ENCODE data around the gene TNS3. TPM values are rescaled to one million over a fixed set of nuclear protein-coding genes. Genes with fewer than 3 reads are reported as not detected.

Gene TNS3
- total RNA-seq, 2 donors from 2014 or later = 0.50 TPM; not detected in 1

DNA sequence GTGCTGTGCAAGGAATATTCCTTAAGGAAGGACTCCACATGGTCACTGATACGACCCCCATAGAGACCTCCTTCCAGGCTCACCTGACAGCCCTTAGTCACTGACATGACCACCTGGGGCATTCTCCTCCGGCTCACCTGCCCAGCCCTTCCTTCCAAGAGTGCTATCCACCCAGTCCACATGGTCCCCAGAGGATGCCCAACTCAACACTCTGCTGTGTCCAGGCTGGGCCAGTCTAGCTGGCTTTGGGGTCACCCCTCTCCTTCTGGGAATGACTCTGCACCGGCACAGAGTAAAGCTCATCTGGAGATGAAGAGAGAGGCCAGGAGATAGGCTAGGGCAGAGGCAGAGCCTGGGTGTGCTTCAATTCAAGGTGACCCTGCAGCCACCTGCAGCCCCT is 300.8 kb downstream of the TNS3 start:
- ATAC-seq = no peak
- H3K9me3 Mint-ChIP-seq = no peaks in the 10 kb centered on the region
- no peak overlapping the region for H3K27ac Mint-ChIP-seq
- DNase-seq (ENCODE audit: low spot score) = no peak
- no peaks in the 10 kb centered on the region for H3K27me3 Mint-ChIP-seq
- no peak overlapping the region for H3K4me3 Mint-ChIP-seq
- H3K4me1 Mint-ChIP-seq (ENCODE audit: low read depth in 2 of 2) = no peaks in the 10 kb centered on the region
- H3K36me3 Mint-ChIP-seq = no peaks in the 10 kb centered on the region

DNA sequence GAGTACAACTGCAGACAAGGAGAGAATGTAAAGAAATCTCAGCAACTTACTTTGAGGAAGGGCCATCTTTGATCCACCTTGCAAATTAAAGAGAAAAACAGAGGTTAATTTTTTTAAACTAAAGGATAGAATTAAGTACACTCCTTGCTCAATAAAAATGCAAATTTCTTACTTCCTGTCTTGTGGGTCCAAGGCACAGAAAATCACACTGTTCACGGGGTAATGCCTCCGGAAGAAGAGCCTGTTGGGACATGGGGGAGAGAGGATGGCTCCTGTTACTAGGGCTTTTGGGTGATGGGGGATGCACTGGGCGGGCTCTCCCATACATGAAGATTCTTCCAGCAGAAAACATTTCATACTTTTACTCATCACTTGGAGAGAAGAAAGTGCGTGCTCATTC is 301.8 kb downstream of the TNS3 start:
- H3K27me3 Mint-ChIP-seq = no peaks in the 10 kb centered on the region
- H3K4me3 Mint-ChIP-seq = no peak overlapping the region
- no peaks in the 10 kb centered on the region for H3K9me3 Mint-ChIP-seq
- ATAC-seq (no peak), DNase-seq (ENCODE audit: low spot score) (no peak)
- H3K27ac Mint-ChIP-seq = no peak overlapping the region
- no peaks in the 10 kb centered on the region for H3K4me1 Mint-ChIP-seq (ENCODE audit: low read depth in 2 of 2)
- no peaks in the 10 kb centered on the region for H3K36me3 Mint-ChIP-seq

DNA sequence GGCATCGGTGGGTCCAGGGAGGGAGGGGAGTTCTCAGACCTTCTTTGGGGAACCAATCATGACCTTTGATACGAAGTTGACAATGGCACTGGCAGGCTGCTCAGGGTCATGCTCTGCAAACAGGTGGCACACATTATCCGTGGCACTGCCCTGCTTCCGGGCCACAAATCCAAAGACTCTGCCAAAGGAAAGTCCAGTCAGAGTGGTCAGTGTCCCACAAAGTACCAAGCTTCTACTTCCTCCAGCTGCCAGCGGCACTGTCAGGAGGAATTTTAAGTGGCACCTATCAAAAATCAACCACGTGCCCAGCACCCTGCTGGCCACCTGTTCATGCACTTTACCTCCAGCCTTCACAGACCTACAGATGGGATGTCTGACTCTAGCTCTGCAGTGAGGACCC is 303.9 kb downstream of the TNS3 start:
- Mint-ChIP-seq H3K4me1 (ENCODE audit: low read depth in 2 of 2) (no peaks in the 10 kb centered on the region), H3K36me3 (no peaks in the 10 kb centered on the region), H3K27me3 (no peaks in the 10 kb centered on the region), H3K27ac (no peak overlapping the region), H3K9me3 (no peaks in the 10 kb centered on the region), H3K4me3 (no peak overlapping the region)
- ATAC-seq = no peak
- no peak for DNase-seq (ENCODE audit: low spot score)

DNA sequence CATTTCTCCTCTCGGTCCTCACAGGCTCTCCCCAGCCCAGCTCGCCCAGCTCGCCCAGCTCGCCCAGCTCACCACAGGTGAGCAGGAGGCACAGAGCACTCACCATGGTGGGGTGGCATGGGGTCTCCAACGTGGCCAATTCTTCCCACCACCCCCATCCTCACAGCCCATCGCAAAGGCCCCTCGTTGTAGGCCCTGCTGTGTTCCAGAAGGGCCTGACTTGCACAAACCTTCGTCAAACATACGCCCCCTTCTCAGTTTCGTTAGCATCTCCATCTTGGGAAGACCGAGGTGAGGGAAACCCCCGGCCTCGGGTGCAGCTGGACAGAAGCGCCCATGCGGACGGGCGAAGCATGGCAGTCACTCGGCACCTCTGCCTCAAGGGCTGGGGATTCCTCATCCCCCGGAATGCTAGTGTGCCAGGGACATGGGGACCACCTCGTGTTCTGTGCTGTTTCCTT is 304.6 kb downstream of the TNS3 start:
- H3K27ac Mint-ChIP-seq = no peak overlapping the region
- no peaks in the 10 kb centered on the region for H3K9me3 Mint-ChIP-seq
- DNase-seq (ENCODE audit: low spot score) (no peak), ATAC-seq (no peak)
- H3K36me3 Mint-ChIP-seq = no peaks in the 10 kb centered on the region
- H3K4me1 Mint-ChIP-seq (ENCODE audit: low read depth in 2 of 2) = no peaks in the 10 kb centered on the region
- H3K27me3 Mint-ChIP-seq = no peaks in the 10 kb centered on the region
- no peak overlapping the region for H3K4me3 Mint-ChIP-seq

DNA sequence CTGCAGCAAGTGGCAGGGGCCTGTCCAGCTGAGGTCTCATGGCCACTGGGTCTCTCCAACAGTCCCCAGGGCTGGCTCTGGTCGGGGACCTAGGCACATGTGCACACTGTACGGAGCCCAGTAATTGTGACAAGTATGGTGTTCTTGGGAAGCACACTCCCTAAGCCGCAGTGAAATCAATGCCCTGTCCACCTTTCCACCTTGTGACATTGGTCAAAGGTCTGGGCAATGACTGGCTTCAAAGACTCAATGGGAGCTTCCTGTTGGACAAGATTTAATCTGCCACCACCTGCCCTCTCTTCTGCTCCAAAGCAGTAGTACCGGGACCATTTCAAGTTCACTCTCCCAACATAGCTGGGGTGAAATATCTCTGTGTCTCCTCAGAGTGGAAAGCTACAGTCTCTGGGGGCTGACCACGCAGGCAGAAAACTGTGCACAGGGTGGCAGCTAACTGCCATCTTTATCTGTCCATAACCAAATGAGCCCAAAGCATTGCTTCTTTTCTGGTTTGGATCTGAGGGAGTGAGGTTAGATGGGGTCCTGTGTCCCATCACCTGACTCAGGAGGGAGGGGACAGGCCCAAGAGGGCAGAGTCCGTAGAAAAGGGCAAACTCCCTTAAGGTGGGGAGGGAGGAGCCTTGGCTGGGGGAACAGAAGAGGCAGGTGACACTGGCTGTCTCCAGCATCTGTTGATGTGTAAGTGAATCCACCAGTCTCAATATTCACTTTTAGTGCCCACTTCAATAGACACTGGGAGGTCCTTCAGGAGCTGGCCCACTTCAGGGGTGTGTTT is 307.7 kb downstream of the TNS3 start:
- no peak overlapping the region for H3K4me3 Mint-ChIP-seq
- peak in 1 of 2 donors; percentile 37 for ATAC-seq
- H3K9me3 Mint-ChIP-seq = no peaks in the 10 kb centered on the region
- no peak for DNase-seq (ENCODE audit: low spot score)
- H3K36me3 Mint-ChIP-seq = no peaks in the 10 kb centered on the region
- no peak overlapping the region for H3K27ac Mint-ChIP-seq
- H3K4me1 Mint-ChIP-seq (ENCODE audit: low read depth in 2 of 2) = no peaks in the 10 kb centered on the region
- peaks cover 0 to 9% of the 10 kb centered on the region in 2 donors for H3K27me3 Mint-ChIP-seq

DNA sequence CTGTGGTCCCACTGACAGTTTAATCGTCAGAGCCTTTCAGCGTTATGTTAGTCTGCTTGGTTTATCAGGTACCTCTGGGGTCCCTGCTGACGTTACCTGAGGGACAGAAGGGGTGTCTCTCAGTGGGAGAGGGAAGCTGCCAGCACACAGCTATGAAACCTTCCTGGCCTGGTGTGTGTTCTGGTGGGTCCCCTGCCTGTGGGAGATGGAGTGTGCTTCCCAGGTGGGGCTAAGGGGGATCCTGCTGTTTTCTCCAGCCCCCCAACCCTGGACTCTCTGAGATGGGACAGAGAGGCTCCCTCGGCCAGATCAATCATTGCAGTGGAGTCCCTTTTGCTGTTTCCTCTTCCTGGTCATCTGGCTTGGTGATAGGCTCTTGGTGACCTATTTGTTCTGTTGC is 308.8 kb downstream of the TNS3 start:
- no peak for DNase-seq (ENCODE audit: low spot score)
- H3K4me3 Mint-ChIP-seq = no peak overlapping the region
- no peak for ATAC-seq
- no peaks in the 10 kb centered on the region for H3K36me3 Mint-ChIP-seq
- no peaks in the 10 kb centered on the region for H3K4me1 Mint-ChIP-seq (ENCODE audit: low read depth in 2 of 2)
- H3K27ac Mint-ChIP-seq = no peak overlapping the region
- H3K27me3 Mint-ChIP-seq = peaks cover 0 to 9% of the 10 kb centered on the region in 2 donors
- no peaks in the 10 kb centered on the region for H3K9me3 Mint-ChIP-seq

DNA sequence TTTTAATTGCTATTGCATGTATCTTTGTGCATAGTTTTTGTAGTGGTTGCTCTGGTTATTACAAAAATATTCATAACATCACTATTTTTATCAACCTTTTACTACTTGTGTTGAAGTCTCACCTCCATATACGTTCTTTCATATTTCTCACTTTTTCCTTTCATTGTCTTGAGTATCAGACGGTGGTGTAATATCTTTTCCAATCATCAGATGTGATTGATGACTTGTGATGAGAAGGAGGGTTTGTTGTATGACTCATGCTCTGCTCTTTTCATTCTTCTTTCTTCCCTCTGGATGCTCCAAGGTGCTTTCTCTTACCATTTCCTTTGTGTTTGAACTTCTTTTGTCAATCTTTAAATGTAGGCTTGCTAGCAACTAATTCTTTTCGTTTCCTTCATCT is 310.2 kb downstream of the TNS3 start:
- peaks cover 0 to 9% of the 10 kb centered on the region in 2 donors for H3K27me3 Mint-ChIP-seq
- DNase-seq (ENCODE audit: low spot score) (no peak), ATAC-seq (no peak)
- H3K4me3 Mint-ChIP-seq = no peak overlapping the region
- no peaks in the 10 kb centered on the region for H3K4me1 Mint-ChIP-seq (ENCODE audit: low read depth in 2 of 2)
- H3K36me3 Mint-ChIP-seq = no peaks in the 10 kb centered on the region
- no peaks in the 10 kb centered on the region for H3K9me3 Mint-ChIP-seq
- no peak overlapping the region for H3K27ac Mint-ChIP-seq

DNA sequence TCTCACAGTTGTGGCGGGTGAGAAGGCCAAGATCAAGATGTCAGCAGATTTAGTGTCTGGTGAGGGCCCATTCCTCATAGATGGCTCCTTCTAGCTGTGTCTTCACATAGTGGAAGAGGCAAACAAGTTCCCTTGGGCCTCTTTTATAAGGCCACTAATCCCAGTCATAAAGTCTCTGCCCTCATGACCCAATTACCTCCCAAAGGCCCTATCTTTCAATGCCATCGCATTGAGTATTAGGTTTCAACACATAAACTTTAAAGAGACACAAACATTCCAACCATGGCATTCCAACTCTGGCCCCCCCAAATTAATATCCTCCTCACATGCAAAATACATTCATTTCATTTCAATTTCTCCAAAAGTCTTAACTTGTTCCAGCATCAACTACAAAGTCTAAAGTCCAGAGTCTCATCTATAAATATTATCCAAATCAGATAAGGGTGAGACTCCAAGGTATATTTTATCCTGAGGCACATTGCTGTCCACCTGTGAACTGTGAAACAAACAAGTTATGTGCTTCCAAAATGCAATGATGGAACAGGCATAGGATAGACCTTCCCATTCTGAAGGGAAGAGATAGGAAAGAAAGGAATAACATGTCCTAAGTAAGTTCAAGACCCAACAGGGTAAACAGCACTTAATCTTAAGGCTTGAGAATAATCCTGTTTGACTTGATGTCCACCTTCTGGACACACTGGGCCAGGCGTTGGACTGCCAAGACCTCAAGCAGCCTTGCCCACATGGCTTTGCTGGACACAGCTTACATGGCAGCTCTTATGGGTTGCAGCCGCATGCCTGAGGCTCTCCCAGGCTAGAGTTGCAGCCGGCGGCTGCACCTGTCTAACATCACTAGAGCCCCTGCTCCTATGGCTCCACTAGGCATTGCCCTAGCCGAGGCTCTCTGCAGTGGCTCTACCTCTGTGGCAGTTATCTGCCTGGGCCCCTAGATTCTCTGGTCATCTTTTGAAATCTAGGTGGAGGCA is 312.8 kb downstream of the TNS3 start:
- Mint-ChIP-seq H3K4me1 (ENCODE audit: low read depth in 2 of 2) (no peaks in the 10 kb centered on the region), H3K27ac (no peak overlapping the region), H3K36me3 (no peaks in the 10 kb centered on the region), H3K4me3 (no peak overlapping the region), H3K27me3 (peaks cover 0 to 15% of the 10 kb centered on the region in 2 donors), H3K9me3 (no peaks in the 10 kb centered on the region)
- no peak for ATAC-seq
- DNase-seq (ENCODE audit: low spot score) = no peak

DNA sequence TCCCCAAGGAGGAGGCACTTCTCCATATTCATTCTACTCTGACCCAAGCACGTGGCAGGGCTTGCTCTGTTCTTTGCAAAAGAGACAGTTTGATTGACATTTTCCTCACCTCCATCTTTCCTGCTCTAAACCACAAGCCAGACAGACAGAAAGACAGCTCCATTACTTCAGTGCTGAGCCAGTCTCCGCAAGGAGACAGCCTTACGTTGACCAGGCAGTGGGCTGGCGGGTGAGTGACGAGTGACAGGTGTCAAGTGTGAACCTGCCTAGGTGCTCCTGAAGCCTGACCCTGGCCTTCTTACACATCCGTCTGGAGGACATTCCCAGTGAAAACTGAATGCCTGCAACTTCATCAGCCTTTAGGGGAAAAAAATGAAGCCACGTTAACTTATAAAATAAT is 314.6 kb downstream of the TNS3 start:
- H3K36me3 Mint-ChIP-seq = no peaks in the 10 kb centered on the region
- H3K27ac Mint-ChIP-seq = no peak overlapping the region
- no peak for DNase-seq (ENCODE audit: low spot score)
- H3K9me3 Mint-ChIP-seq = no peaks in the 10 kb centered on the region
- ATAC-seq = peak in 1 of 2 donors; percentile 17
- no peak overlapping the region for H3K4me3 Mint-ChIP-seq
- H3K4me1 Mint-ChIP-seq (ENCODE audit: low read depth in 2 of 2) = no peaks in the 10 kb centered on the region
- H3K27me3 Mint-ChIP-seq = peaks cover 0 to 15% of the 10 kb centered on the region in 2 donors

DNA sequence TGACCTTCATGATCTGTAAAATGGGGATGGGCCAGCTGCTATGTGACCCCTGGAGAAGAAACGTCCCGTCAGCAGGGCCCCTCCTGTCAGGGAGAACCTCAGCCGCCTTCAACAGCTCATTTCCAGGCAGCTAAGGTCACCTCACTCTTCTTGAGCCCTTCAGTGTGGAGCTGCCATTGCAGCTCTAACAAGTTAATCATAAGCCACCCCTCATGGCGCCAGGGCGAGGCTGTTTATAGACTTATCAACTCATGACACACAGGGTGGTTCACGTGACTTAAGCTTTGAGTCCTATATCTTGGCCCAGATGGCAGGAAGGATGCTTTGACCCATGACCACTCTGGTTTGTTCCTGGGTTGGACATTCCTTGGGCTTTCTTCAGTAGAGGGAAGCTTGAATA is 315.1 kb downstream of the TNS3 start:
- DNase-seq (ENCODE audit: low spot score) (no peak), ATAC-seq (no peak)
- no peaks in the 10 kb centered on the region for H3K4me1 Mint-ChIP-seq (ENCODE audit: low read depth in 2 of 2)
- peaks cover 0 to 10% of the 10 kb centered on the region in 2 donors for H3K27me3 Mint-ChIP-seq
- no peak overlapping the region for H3K27ac Mint-ChIP-seq
- no peak overlapping the region for H3K4me3 Mint-ChIP-seq
- no peaks in the 10 kb centered on the region for H3K9me3 Mint-ChIP-seq
- H3K36me3 Mint-ChIP-seq = no peaks in the 10 kb centered on the region

DNA sequence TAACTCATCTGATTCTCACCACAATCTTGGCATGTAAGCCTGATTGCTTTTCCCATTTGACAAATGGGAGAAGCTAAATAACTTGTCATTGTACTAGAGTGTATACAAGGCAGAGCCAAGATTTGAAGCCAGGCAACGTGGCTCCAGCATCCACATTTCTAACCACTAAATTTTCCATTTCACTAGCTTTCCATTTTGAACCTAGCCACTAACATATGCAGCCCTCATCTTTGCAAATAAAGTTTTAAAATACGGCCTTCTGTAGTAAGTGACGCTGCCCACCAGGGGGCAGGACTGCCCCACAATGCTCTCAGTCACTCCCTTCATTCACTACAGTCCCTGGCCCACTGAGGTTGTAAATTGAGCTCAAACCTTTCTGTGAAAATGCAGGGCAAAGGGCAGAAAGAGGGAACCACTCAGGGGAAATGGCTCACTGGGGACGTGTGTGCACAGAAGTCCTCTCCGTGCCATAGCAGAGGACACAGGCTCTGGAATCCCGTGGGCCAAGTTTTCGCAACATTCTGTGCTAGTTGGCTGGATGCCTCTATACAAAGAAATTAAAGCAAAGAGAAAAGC is 315.7 kb downstream of the TNS3 start:
- peak in 1 of 2 donors; percentile 62 for ATAC-seq

DNA sequence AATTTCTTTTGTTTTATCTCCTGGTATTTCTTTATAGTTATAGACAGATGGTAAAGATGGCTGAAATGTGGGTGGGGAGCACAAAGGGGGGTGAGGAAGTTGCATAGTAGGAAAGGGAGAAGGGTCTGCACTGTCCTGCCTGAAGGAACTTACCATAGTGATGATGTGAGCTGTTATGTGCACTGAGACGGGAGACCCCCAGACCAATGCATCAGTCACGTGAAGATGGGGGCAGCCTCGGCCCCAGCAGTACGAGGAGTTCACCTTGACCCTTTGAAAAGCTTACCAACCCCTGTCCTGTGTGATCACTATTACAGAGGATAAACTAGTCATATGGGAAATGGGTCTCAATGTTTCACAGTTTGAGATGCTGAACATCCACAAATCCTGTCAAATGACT is 316.3 kb downstream of the TNS3 start:
- Mint-ChIP-seq H3K27me3 (peaks cover 0 to 7% of the 10 kb centered on the region in 2 donors), H3K4me3 (no peak overlapping the region), H3K4me1 (ENCODE audit: low read depth in 2 of 2) (no peaks in the 10 kb centered on the region), H3K27ac (no peak overlapping the region), H3K9me3 (no peaks in the 10 kb centered on the region), H3K36me3 (no peaks in the 10 kb centered on the region)
- ATAC-seq (no peak), DNase-seq (ENCODE audit: low spot score) (no peak)

More for the DNA sequence above, 315.7 kb downstream of the TNS3 start:
- Mint-ChIP-seq H3K9me3 (no peaks in the 10 kb centered on the region), H3K36me3 (no peaks in the 10 kb centered on the region), H3K27me3 (peaks cover 0 to 6% of the 10 kb centered on the region in 2 donors), H3K4me3 (no peak overlapping the region), H3K27ac (no peak overlapping the region), H3K4me1 (ENCODE audit: low read depth in 2 of 2) (no peaks in the 10 kb centered on the region)
- no peak for DNase-seq (ENCODE audit: low spot score)

DNA sequence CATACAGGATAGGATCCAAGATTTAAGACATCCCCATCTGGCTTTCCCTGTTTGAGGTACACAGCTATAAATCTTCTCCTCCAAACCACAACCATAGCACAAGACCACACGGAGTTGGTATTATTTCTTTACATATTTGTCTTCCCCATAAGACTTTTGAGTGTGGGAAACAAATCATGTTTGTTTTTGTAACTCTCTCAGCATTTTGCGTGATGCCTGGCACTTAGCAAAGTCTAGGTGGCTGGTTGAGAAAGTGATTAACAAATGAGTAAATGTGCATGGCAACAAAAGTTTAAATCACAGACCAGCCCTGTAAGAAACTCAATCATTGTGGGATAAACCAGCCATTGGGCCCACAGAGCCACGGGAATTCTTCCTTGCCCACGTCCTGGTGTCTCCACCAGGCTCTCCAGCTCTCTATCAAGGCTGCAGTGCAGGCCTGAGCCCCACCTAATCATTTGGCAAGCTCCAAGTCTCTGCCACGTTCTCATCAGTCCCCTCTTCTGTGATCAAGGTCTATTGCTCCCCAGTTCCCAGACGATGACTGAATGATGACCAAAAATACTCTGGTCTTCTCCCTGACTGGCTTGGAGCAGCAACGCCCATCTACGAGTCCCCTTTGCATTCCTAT is 317.8 kb downstream of the TNS3 start:
- ATAC-seq = no peak
- Mint-ChIP-seq H3K4me3 (no peak overlapping the region), H3K9me3 (no peaks in the 10 kb centered on the region), H3K27ac (no peak overlapping the region), H3K4me1 (ENCODE audit: low read depth in 2 of 2) (no peaks in the 10 kb centered on the region), H3K36me3 (no peaks in the 10 kb centered on the region), H3K27me3 (peaks cover 3 to 16% of the 10 kb centered on the region in 2 donors)
- DNase-seq (ENCODE audit: low spot score) = no peak

All from natural killer cell treated with Interleukin-12 subunit alpha and Interleukin-12 subunit beta and Interleukin-15 and Interleukin-18, amount 100 ng/mL, for 72 hours (primary cell).